ENCODE measurements around the gene TEX35.

TEX35 gene

DNA sequence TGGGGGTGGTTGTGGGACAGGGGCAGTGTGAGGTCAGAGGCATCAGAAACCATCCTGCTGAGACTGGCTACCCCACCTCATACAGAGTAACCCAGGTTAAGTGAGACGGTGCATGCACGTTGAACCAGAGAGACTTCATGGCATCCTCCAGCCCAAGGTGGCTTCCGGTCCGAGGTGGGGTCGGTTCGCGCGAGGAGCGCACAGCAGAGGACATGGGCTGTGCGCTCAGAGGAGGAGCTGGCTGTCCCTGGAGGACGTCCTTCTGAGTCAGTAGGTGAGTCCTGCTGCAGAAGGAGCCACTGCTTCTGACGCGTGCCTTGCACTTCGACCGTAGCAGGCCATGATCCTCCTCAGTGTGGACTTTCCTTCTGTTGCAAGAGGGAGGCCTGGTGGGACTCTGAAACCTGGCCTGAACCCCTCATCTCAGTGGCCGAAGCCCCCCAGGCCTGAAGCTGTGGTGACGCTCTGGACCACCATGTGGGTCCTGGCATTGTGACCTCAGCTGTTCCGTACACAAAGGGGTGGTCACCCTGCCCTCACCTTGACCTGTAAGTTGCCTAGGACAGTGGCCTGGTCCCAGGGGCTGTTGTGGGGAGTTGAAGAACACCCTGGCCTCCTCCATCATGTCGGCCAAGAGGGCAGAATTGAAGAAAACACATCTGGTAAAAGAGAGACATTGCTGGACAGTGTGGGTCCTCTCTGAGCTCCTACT is at the start of gene TEX35:
Gene TEX35, plus strand, starts transcription at position 544 of the 712 bp plus-strand sequence. Its CDS starts 80 bp downstream, at position 624.
- no peak for DNase-seq

DNA sequence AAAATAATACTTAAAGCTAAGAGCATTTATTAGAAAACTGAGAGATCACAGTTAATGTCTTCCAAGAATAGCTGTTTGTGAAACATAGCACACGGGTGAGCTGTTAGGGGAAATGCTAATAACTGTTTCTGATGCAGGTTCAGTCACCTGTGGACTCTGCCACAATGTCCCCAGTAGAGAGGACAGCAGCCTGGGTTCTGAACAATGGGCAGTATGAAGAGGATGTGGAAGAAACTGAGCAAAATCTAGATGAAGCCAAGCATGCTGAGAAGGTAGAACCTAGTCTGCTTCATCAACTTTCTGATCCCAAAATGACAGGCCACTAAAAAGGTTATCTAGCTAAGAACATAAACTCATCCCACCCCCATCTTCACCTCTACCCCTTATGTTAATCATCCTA is 48.8 kb upstream of the TEX35 start:
- no peak for DNase-seq

DNA sequence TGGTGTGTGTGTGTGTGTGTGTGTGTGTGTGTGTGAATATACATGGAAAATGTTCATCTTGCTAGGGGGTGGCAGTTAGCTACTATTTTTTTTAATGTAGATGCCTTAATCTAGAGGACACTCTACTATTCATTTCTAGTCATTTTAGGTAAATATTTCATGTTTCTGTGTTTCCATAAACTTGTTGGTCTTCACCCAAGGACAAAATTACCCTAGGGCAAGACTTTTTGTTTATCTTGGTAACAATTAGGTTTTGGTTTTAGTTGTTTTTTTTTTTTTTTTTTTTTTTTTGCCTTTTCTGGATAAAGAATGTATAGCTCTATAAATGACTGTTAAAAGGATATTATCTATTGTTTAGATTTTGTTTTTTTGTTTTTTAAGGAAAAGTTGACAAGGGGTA is 48.3 kb upstream of the TEX35 start:
- no peak for DNase-seq

DNA sequence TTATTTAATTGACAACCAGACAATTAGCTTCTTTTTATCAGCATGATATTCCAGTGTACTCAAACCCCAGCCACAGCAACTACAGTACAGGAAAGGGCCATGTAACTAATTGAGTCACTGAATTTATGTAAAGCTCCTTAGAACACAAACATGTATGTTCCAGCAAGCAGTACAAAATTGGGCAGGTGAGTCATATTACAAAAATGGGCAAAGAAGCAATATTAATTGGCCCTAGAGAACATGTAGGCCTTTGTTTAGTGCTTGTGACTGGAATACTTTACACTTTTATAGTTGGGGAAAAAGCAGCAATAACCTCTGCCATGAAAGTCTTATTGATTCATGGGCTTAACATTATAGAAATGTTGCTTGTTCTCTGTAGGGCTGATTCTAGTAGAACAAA is 47.9 kb upstream of the TEX35 start:
- DNase-seq = no peak

DNA sequence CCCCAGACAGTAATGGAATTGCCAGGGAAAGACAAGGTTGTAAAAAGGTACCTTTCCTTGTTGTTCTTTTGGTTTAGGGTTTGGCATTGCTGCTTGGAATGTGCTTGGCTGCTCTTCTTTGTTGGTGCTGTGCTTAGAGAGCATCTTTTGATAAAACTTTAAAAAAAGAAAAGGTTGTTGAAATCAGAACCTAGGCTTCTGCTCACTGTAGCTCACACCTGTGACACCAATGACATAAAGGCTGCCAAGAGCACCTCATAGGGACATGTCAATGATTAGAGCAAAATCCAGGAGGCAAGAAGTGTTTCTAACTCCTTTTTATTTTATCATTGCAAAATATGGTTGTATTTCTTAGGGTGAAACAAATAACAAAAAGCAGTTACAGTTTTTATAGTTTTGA is 45.1 kb upstream of the TEX35 start:
- DNase-seq = no peak

DNA sequence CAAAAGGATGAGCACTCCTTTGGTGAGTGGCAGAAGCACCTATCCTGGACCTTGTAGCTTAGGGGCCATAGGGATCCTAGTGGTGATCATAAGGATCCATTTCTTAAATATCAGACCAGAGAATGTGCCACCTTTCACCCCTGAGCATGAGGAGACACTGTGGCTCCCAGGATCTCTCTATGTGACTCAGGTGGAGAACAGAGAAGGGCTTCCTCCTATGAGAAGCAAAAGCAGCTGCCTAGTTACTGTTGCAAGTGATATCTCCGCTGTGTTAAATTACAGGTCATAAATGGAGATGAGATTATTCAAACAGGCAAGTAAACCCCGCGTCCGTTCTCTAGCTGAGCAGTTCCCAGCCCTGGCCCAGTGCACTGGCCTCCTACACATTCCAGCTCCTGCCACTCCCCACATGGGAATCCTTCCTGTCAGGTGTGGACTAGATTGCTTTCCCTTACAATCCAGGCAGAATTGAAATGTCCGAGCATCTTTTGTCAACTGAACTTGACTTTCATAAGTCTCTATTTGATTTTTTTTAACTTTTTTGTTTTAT is 42.4 kb upstream of the TEX35 start:
- no peak for DNase-seq

DNA sequence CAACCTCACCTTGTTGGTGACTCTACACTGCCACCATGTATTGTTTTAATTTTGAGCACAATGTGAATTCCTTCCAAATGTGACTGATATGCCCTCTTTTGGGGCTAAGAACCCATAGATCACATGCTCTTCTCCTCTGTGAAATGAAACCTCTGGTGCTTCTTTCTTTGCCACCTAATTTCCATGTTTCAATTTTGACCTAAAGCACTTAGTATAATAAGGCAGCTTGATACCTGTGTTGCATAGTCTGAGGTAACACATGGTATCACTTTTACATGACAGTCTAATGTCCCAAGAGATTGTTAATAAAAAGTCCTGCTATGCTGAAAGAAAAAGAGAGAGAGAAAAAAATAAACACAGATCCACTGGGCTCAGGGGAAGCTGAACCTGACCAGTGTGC is 40.4 kb upstream of the TEX35 start:
- no peak for DNase-seq

DNA sequence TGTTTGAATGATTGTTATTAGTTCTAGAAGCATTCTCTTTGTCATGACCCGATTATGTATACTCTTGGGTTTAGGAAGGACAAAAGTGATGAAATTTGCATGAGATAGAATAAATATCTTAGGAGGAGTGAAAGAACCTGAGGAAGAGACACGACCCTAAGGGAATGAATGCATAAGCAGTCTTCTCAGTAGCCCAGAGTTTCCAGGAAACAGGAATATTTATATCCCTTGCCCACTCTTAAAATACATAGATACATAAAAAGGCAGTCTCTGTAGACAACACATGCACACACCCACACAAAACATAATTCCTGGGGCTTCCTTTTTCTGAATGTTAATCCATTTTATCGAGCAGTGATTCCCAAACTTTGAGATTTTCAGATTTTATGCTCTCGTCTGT is 35.5 kb upstream of the TEX35 start:
- DNase-seq = no peak

DNA sequence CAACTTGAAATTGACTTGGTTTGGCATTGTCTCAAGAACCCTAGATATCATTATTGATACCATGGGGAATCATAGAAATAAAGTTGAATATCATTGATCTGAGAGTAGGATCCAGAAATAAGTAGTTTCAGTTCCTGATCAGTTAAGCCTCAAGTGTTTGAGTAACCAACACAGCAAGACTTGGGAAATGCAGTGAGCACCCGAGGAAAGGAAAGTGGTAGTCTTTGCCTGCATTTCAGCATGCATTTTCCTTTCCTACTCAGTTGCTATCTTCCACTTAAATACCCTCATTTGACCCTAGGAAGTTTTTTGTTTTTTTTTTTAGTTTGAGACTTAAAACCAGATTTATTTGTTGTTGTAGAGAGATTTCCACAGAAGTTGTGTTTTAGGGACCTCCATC is 35.1 kb upstream of the TEX35 start:
- no peak for DNase-seq

DNA sequence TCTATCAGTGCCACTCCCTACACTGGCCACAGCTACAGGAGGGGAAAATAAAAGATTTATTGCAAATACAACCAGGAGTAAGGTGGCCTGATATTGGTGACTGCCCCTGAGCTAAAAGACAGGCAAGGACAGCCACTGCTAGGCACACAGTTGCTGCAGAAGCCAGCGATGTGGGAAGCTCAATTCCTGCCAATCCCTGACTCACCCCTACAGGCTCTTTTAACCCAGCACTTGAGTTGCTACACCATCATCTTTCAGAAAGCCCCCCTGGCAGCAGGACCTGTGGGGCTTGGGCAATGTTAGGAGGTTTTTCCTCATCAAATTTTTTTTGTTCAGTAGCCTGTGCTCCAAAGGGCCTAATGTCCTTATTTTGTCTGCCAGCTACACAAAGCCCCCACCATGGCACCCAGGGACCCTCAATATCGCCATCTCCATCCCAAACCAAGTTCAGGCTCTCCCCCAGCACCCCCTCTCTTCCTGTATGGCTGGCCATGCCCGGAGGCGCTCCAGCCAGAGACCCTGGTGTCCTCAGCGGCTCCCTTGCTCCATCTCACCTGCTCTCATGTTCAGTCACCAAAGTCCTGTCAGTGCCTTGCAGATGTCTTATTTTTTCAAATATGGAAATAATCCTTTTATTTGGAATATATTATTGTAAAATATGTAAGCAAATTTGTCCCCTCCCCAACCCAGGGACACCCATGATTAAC is 29.5 kb upstream of the TEX35 start:
- no peak for DNase-seq

DNA sequence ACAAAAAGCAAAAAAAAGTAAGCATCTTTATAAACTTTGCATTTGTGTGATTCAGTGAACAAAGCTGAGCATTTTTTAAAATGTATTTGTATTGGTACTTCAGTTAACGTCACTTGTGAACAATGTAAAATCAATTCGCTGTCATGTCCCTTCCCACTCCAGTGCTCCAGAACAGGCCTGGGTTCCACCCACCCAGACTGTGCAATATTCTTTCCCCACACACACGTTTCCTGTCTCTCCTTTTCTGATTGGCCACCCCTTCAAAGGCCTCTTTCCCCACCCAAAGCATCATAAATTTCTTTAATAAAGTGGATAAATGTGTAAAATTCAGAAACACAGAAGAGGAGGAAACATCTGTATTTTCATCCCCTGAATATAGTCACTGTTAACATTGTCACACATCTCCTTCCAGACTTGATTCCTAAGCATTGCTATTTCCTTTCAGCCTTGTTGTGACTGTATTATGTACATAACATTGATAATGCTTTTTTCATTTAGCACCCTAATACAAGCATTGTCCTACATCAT is 28.1 kb upstream of the TEX35 start:
- no peak for DNase-seq

DNA sequence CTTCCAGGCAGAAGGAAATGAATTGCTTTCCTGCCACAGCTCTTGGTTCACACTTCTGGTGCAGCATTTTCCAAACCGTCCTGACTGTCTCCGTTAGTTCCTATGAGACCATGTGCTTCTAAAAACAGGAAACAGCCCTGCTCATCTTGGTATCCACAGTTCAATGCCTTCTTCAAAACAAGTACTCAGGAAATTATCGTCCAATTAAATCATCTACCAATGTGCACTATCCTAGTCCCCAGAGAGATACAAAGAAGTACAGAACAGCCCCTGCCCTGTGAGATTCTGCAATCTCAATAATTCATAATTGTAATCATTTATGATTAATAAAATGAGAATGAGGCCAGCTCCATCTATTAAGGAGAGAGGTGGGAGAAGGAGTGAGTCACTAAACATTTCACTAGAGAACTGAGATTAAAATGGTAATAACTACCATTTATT is 27.3 kb upstream of the TEX35 start:
- no peak for DNase-seq

DNA sequence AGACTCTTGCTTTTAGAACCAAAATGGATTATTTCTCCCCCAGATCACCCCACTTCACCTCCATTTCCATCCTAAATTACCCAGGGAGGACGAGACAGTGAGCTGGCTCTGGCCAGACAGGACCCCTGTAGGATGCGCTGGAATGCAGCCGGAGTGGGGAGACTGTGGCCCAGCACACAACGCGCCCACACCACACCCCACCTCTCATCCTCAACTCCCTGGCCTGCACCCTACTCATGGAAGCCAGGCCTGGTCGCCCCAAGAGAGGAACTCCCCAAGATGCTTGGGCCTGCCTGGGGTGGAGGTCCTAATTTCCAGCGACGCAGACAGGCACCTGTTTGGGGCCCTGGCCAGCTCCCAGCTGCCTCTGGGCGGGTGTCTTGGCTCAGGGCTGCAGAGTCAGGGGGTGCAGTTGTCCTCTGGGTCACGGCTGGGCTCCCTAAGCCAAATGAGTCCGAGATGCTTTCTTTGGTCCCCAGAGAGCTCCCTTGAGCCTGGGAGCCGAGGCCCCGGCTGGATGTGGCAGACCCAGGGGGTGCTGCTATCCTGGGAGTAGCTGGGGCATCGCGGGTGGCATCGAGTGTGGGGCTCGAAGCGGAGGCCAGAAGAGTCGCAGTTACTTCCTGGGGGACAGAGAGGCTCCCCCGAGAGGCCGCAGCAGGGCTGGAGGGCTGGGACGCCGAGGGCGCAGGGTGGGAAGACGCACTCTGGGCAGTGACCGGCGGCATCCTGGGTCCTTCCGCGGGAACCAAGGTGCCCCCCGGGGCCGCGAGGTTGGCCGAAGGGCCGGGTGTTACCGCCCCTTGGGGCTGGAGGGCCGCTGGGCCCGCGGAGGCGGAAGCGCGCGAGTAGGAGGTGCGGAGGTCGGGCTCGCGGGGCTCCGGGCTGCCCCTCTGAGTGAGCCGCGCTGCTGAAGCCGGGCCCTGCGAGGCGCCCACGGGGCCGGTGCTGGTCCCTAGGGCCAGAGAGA is 26.5 kb upstream of the TEX35 start:
- DNase-seq = no peak

DNA sequence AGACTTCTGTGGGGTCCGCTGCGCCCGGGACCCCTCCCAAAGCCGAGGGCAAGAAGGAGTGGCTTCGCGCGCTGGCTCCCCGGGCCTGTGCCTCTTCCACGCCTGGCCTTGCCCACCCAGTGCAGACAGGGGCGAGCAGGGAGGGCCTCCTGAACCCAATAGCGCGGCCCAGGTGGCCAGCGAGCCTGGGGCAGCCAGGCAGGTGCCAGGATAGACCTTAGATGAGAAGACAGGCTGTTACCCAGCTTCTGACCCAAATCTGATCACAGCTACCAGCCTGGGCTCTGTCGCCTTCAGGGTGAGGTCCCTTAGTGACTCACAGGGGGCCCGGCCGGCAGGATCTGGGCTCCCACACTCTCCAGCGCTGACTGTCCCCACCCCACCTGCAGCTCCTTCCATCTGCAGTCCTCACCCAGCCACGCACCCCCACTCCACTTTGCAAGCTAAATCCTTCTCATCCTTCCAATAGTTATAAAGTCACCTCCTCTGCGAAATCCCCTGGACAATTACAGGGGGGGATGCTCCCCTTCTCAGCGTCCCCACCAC is 25.8 kb upstream of the TEX35 start:
- DNase-seq = no peak

DNA sequence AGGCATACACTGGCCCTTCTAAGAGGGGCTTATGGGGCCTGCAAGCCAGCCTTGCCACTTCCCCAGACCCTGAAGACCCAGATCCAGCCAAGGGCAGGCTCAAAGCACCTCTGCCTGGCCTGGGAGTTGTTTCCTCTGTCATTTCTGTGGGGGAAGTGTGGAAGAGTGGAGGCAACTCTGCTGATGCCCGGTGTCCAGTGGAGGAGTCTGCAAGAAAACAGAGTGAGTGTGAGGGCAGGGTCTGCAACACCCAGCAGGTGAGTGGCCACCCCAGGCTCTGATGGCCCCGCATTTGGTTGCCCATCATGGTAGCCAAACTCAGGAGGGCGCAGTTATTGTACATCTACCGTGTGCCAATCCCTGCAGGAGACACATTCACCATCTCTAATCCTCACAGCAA is 24.5 kb upstream of the TEX35 start:
- no peak for DNase-seq

DNA sequence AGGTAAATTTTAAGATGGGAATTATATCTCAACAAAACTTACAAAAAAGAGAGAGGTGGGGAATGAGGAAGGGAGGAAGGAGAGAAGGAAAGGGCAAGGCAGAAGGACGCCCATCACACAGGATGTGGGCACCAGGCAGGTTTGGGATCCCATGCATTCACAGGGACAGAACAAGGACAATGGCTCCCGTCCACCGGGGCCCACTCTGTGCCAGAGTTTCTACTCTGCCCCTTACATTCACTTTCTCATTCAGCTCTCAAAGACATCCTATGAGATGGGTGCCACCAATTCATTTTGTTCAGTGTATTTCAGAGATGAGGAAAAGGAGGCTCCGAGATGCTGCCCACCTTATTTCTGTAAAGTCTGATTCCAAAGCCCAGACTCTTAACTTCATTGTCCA is 23.5 kb upstream of the TEX35 start:
- DNase-seq = no peak

DNA sequence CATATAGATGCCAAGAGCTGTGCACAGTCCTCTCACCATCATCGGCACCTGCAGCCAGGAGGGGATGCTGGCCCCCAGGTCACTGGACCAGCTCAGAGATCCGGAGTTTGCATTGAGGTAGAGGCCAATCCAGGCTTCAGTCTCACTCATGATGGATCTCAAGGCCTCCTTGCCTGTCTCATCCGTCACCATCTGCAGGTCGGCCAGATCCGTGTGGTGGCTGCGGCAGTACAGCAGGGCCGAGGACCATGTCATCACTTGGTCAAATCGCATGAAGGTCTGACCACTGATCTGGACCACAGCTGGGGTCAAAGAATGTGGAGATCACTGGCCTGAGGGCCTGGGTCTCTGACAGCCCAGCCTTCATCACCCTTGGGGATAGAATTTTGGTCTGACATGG is 22.8 kb upstream of the TEX35 start:
- peak; percentile 56 for DNase-seq

DNA sequence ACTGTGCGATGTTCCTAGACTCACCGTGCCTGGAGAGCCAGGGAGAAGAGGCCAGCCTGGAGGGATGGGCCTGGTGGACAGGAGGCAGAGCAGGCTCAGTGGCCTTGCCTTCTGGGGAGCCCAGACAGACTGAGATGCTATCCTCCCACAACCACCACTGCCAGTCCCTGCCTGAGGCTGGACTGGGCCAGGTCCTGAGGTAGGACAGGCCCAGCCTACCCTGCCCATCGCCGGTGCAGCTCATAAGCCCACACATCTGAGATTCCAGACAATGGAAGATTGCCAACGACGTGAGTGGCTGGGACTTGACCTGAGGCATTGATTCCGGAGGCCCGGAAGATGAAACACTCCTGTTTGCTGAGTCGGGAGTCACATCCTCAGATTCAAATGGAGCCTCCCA is 21.9 kb upstream of the TEX35 start:
- no peak for DNase-seq

DNA sequence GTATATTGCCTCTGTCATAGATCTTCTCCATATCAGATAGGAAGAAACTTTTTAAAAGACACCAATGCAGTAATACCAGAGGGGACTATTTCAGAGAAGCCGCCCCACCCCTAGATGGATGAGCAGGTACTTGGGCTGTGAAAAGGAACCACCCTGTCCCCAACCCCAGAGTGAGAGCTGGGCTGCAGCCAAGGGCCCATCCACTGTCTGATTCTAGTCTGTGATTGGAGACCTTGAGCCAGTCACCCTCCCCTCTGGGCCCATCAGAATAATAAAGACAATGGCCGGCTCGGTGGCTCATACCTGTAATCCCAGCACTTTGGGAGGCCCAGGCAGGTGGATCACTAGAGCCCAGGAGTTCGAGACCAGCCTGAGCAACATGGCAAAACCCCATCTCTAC is 21.2 kb upstream of the TEX35 start:
- DNase-seq = no peak

DNA sequence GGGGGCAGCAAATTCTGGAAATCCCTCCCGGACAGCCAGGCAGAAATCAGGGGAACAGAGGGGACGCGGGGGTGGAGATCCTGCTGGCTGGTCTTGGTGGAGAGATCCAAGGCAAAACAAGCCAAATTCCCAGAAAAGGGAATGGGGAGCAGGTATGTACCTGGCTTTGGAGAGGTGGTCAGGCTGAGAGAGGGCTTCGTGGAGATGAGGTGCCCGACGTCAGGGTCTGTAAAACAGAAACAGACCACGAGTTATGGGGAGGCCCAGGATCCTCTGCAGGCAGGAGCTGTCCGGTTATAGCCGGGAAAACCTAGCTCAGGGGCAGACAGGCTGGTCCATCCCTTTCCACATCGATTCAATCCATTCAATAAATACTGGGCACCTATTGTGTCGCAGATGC is 20.6 kb upstream of the TEX35 start:
- DNase-seq = no peak

DNA sequence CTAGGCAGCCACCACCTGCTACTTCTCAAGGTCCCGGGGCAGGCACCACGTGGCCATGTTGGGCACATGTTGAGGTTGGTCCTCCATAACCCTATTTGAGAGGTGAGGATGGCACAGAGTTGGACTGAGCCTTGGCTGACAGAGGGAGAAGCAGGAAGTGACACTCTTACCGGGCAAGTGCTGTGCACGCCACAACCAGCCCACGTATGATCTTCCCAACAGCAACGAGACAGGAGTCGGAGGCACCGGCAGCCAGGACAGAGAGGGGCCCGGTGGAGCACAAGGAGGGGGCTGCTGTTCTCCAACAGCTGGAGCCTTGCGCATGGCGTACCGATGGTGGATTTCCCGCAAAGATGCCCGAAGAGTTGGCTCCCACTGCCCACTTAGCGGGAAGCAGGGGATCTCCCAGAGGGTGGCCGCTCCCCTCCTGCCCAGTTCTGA is 19.6 kb upstream of the TEX35 start:
- DNase-seq = no peak

DNA sequence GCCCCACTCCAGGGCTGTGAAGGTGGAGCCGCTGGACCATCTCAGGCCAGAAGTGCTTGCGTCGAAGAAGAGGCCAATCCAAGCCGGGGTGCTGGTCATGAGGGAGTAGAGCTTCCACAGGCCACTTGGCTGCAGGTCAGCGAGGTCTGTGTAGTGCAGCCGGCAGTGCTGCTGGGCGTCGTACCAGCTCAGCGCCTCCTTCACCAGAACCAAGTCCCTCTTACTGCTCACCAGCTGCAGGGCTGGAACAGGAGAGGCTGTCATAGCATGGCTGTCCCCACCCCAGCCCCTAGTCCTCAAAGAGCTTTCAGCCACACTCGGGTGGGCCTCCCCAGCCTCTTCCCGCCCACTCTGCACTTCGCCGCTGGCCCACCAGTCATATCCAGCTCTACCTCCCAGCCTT is 18.3 kb upstream of the TEX35 start:
- peak; percentile 58 for DNase-seq

DNA sequence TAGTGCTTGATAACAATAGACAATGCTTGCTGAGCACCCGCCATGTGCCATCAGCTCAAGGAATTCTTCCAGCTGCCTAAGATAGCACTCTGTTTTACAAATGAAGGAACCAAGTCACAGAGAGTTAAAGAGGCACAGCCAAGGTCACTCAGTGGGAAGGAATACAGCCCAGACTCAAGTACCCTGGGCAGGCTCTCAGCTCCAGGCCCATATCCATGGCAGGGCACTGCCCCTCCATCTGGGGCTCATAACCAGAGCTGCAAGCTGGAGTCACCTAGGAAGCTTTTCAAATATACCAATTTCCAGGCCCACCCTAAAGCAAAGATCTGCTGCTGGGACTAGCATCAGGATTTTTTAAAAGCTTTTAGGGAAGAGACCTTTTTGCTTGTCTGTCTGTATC is 17.8 kb upstream of the TEX35 start:
- peak; percentile 14 for DNase-seq

Data from activated effector memory CD4-positive, alpha-beta T cell treated with anti-CD3 and anti-CD28 coated beads, Interleukin-2, amount 50 U/mL, for 16 hours (primary cell).